Neutrophil (primary cell): Measurements from ENCODE around the gene ATXN1.
A peak's percentile ranks its signal among the peaks of the same experiment; 100 is the strongest.

Experiments
- H3K27ac ChIP-seq: fragments of 200-600 bp; sonication (generic); 2 replicates; pipeline ENCODE4 v1.5.1; 2016; ENCODE audit warnings: mild to moderate bottlenecking, moderate library complexity
- H3K27me3 ChIP-seq: fragments of 200-600 bp; sonication (generic); 2 replicates; pipeline ENCODE4 v1.6.0; 2016; ENCODE audit warnings: mild to moderate bottlenecking
- H3K36me3 ChIP-seq: fragments of 200-600 bp; sonication (generic); 2 replicates; pipeline ENCODE4 v1.5.1; 2017
- H3K4me1 ChIP-seq, 2 experiments: fragments of 200-600 bp in 1 of 2; sonication (generic) in 1 of 2; 1 replicate in 1 of 2; 2 replicates in 1 of 2; pipeline versions ENCODE4 v1.5.1 to v1.6.1; 2013 to 2016; ENCODE audit warnings: low read depth in 1 of 2, low read length in 1 of 2, mild to moderate bottlenecking in 1 of 2, moderate library complexity in 1 of 2; ENCODE audit not compliant: control insufficient read depth in 1 of 2, insufficient read depth in 1 of 2
- H3K4me3 ChIP-seq, 2 experiments: fragments of 200-600 bp in 1 of 2; sonication (generic) in 1 of 2; 1 replicate in 1 of 2; 2 replicates in 1 of 2; pipeline ENCODE4 v1.5.1; 2013 to 2016; ENCODE audit warnings: low read depth in 1 of 2, low read length in 1 of 2, mild to moderate bottlenecking in 1 of 2, moderate library complexity in 1 of 2
- H3K9me3 ChIP-seq: fragments of 200-600 bp; sonication (generic); 2 replicates; pipeline ENCODE4 v1.5.1; 2016
- TF ChIP-seq, protein P1 (sequence below): fragments of 200-600 bp; sonication (generic); IDR thresholded peaks from 2 replicates; pipeline ENCODE4 v1.5.1; 2016; ENCODE audit warnings: antibody characterized with exemption

ATXN1 gene

GRCh38 chr6:16720861-16721260 lies 40.4 kb downstream of the ATXN1 start:
- TF ChIP-seq, protein P1, sequence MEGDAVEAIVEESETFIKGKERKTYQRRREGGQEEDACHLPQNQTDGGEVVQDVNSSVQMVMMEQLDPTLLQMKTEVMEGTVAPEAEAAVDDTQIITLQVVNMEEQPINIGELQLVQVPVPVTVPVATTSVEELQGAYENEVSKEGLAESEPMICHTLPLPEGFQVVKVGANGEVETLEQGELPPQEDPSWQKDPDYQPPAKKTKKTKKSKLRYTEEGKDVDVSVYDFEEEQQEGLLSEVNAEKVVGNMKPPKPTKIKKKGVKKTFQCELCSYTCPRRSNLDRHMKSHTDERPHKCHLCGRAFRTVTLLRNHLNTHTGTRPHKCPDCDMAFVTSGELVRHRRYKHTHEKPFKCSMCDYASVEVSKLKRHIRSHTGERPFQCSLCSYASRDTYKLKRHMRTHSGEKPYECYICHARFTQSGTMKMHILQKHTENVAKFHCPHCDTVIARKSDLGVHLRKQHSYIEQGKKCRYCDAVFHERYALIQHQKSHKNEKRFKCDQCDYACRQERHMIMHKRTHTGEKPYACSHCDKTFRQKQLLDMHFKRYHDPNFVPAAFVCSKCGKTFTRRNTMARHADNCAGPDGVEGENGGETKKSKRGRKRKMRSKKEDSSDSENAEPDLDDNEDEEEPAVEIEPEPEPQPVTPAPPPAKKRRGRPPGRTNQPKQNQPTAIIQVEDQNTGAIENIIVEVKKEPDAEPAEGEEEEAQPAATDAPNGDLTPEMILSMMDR, result no peak
- Histone ChIP-seq H3K4me1 (peaks cover 33 to 39% of the 10 kb centered on the region in 2 experiments), H3K4me3 (no peak overlapping the region), H3K27ac (no peak overlapping the region), H3K27me3 (no peaks in the 10 kb centered on the region), H3K9me3 (no peaks in the 10 kb centered on the region), H3K36me3 (no peaks in the 10 kb centered on the region)

DNA sequence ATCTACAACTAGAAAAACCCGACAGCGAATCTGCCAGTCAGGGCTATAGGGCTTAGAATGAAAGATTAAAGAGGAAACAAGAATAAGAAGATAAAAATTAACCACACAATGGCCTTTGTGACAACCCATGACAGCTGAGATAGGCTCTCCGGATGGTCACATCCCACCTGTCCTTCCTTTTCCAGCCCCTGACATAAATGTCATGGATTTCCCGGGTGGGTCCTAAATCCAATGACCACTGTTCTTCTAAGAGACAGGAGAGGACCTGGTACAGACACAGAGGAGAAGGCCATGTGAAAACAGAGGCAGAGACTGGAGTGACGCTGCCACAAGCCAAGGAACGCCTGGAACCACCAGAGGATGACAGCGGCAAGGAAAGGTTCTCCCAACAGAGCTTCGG lies 41.8 kb downstream of the ATXN1 start:
- peak overlapping the region; percentile 33 for H3K27ac ChIP-seq
- no peak overlapping the region for H3K4me3 ChIP-seq

DNA sequence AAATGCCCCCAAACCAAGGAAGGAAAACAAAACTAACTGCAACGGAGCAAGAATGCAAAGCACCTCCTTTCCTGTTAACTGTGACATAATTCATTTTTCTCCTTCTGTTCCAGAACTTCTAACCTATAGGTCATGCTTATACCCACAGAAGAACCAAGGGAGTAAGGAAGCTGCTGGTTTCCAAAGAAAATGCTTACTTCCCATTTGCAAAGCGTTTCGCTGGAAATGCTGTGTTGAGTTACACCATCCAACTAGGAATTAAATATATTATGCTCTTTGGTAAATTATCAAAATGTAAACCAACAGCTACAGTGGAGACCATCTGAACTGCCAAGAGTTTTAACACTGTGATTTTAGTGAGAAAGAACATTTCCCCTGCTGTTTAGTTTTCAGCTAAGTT lies 42.9 kb downstream of the ATXN1 start:
- H3K36me3 ChIP-seq, result no peaks in the 10 kb centered on the region
- H3K4me3 ChIP-seq, result no peak overlapping the region
- H3K27me3 ChIP-seq, result no peaks in the 10 kb centered on the region
- H3K27ac ChIP-seq, result peak overlapping the region; percentile 33
- TF ChIP-seq, protein P1, result no peak
- H3K4me1 ChIP-seq, result peaks cover 26 to 29% of the 10 kb centered on the region in 2 experiments
- no peaks in the 10 kb centered on the region for H3K9me3 ChIP-seq

More for the DNA sequence above, 41.8 kb downstream of the ATXN1 start:
- peaks cover 19 to 25% of the 10 kb centered on the region in 2 experiments for H3K4me1 ChIP-seq
- H3K36me3 ChIP-seq, result no peaks in the 10 kb centered on the region
- H3K9me3 ChIP-seq, result no peaks in the 10 kb centered on the region
- TF ChIP-seq, protein P1, result no peak
- H3K27me3 ChIP-seq, result no peaks in the 10 kb centered on the region

GRCh38 chr6:16717275-16717942 lies 43.9 kb downstream of the ATXN1 start:
- Histone ChIP-seq H3K4me3 (no peak overlapping the region), H3K27me3 (no peaks in the 10 kb centered on the region), H3K4me1 (peaks cover 36 to 38% of the 10 kb centered on the region in 2 experiments), H3K36me3 (no peaks in the 10 kb centered on the region), H3K9me3 (no peaks in the 10 kb centered on the region), H3K27ac (peak overlapping the region; percentile 33)
- TF ChIP-seq, protein P1, result no peak

DNA sequence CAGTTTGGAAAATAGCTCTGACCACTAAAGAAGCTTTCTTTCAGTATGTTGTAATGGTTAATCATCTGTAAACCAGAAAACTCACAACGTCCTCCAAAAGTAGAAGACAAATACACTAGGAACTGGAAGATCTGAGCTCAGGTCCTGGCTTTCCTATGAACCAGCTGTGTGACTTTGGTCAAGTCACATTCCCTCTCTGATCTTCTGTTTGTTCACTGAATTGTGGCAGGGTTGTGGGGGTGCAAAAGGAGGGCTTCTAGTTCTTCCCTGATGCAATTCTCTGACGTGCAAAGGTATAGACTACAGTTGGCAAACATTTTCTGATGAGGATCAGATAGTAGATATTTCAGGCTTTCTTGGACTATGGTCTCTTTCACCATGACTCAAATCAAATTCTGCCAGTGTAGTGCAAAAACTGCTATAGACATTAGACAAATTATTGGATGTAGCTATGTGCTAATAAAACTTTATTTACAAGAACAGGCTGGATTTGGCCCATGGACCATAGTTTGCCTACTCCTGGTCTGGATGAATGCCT lies 44.9 kb downstream of the ATXN1 start:
- no peaks in the 10 kb centered on the region for H3K36me3 ChIP-seq
- H3K9me3 ChIP-seq, result no peaks in the 10 kb centered on the region
- peaks cover 46 to 49% of the 10 kb centered on the region in 2 experiments for H3K4me1 ChIP-seq
- no peak overlapping the region for H3K4me3 ChIP-seq
- no peak overlapping the region for H3K27ac ChIP-seq
- TF ChIP-seq, protein P1, result no peak
- no peaks in the 10 kb centered on the region for H3K27me3 ChIP-seq
